GM21423 (cell line): ENCODE data around the gene VENTX.
"Not testable (repeated sequence)": the region's sequence is repeated elsewhere in the genome, so short reads cannot be mapped to it uniquely, and the experiment has no call there.

Source experiments
- ATAC-seq: cut with Tn5 transposase; IDR thresholded peaks from one replicate; pipeline ENCODE4 v1.9.1; 2021; ENCODE audit warnings: mild to moderate bottlenecking, moderate library complexity; ENCODE audit not compliant: unreplicated experiment

VENTX gene

GRCh38 chr10:133254421-133255120 is 16.9 kb downstream of the VENTX start:
- no peak for ATAC-seq

- no peak for ATAC-seq
Observed at GRCh38 chr10:133255323-133255722, 17.7 kb downstream of the VENTX start.

- peak; percentile 10 for ATAC-seq
Observed at GRCh38 chr10:133257489-133258065, 19.9 kb downstream of the VENTX start.

DNA sequence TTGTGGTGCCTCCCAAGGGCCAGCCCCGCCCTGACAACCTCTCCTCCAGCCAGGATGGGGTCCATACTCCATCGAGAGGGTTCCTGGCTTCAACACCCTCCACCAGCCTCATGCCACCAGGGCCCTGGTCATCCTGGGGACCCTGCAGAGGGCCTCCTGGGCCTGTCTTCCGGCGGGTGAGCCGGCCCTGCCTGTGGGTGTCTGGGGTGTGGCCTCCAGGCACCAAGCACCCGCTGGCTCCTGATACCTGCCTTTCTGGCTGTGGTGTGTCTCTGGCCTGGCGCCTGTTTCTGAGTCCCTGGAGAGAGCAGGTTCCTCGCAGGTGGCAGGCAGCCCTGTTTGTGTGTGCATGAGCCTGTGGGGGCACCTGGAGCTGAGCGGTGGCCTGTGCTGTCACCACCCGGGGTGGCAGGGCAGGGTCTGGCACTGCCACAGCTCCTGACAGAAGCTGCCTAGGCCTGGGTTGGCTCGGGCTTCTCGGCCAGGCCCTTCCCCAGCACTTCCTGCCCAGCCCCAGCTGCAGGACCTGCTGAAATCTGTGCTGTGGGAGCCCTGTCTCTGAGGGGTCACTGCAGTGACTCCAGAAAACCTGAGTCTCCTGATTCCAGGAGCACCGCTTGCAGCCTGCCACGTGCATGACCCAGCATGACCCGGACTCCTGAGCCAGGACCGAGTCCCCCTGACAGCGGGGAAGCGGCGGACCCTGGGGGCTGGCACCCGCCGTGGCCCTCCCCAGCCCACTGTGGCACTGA is 20.6 kb downstream of the VENTX start:
- peak; percentile 23 for ATAC-seq

- ATAC-seq = no peak
Observed at GRCh38 chr10:133258818-133259601, 21.4 kb downstream of the VENTX start.

- ATAC-seq = no peak
Observed at GRCh38 chr10:133259602-133259989, 21.9 kb downstream of the VENTX start.

- ATAC-seq = peak; percentile 42
Observed at GRCh38 chr10:133260895-133261725, 23.5 kb downstream of the VENTX start.

- peak; percentile 51 for ATAC-seq
Observed at GRCh38 chr10:133261726-133262325, 24.2 kb downstream of the VENTX start.

GRCh38 chr10:133262696-133263095 is 25.0 kb downstream of the VENTX start:
- ATAC-seq = no peak

GRCh38 chr10:133263674-133264073 is 26.0 kb downstream of the VENTX start:
- ATAC-seq = no peak

DNA sequence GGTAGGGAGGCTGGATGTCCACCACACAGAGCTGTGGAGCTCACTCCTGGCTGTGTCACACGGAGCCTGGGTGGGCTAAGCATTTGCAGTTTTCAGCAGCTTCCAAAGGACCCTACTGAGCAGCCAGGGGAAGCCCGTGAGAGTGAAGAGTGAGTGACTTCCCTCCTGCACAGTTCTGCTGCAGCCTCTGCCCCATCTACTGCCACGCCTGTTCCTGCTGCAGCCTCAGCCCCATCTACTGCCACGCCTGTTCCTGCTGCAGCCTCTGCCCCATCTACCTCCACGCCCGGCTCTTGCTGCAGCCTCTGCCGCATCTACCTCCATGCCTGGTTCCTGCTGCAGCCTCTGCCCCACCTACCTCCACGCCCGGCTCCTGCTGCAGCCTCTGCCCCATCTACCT is 26.8 kb downstream of the VENTX start:
- ATAC-seq = no peak

GRCh38 chr10:133265052-133265451 is 27.4 kb downstream of the VENTX start:
- not testable (repeated sequence) for ATAC-seq

GRCh38 chr10:133266056-133266795 is 28.6 kb downstream of the VENTX start:
- no peak for ATAC-seq

- ATAC-seq = no peak
Observed at GRCh38 chr10:133267293-133267692, 29.6 kb downstream of the VENTX start.

- ATAC-seq = no peak
Observed at GRCh38 chr10:133267829-133268228, 30.2 kb downstream of the VENTX start.

DNA sequence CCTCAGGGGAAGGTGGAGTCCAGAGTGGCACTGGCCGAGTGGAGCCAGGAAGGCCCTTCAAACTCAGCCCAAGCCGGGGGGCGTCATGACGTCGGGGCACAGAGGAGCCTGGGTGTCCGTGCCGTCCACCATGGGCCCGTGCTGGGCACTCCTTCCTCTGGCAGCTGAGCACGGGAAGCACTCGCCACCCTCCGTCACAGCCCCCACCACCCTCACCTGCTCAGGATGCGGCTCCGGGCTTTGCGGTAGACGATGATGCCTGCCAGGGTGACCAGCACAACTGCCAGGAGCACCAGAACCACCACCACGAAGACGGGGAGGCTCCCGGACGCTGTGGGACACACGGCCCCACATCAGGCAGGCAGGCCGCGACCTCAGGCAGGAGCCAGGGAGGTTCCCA is 30.9 kb downstream of the VENTX start:
- no peak for ATAC-seq

DNA sequence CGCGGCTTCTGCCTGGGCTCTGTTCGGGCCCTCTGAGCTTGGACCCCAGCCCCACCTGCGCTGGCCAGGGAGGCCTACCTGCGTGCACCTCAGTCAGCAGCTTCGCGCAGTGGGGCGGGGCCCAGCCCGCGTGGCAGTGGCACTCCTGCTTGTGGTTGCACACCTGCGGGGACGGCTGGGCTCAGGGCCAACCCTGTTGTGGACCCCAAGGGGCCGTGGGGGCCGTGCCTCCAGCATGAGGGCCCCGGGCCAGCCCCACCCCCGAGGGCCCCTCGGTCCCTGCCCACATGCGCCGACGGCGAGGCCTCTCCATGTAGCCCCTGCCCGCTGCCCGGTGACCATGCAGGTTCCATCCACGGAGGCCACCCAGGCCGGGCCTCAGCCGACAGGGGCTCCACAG is 31.7 kb downstream of the VENTX start:
- no peak for ATAC-seq

- ATAC-seq = no peak
Observed at GRCh38 chr10:133270204-133270603, 32.5 kb downstream of the VENTX start.

DNA sequence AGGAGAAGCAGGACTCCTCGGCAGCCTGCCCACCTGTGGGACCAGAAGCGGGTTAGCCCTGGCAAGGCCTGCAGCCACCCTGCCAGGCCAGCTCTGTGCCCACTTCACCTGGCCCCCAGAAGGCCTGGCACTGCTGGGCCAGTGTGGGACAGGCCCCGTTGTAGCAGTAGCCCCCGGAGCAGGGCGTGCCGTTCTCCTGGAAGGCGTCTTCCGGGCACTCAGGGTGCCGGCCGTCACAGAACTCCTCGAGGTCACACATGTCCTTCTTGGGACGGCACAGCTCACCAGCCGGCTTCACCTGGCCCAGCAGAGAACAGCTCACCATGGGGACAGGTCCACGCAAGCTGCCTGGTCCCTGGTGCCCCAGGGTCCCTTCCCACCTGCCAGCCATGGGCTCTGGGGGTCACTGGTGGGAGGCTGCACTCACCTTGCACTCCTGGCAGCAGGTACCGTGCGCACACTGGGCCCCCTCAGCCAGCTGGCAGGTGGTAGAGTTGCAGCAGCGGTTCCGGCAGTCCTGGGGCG is 33.2 kb downstream of the VENTX start:
- ATAC-seq = no peak
